HG02798 (cell line): ENCODE results near the gene PITRM1.

ENCODE experiments used
- ATAC-seq: cut with Tn5 transposase; IDR thresholded peaks from one replicate; pipeline ENCODE4 v1.9.1; 2021; ENCODE audit warnings: mild to moderate bottlenecking; ENCODE audit not compliant: unreplicated experiment, poor library complexity

PITRM1 gene

GRCh38 chr10:3142146-3142875 is 30.3 kb downstream of the PITRM1 start:
- no peak for ATAC-seq

DNA sequence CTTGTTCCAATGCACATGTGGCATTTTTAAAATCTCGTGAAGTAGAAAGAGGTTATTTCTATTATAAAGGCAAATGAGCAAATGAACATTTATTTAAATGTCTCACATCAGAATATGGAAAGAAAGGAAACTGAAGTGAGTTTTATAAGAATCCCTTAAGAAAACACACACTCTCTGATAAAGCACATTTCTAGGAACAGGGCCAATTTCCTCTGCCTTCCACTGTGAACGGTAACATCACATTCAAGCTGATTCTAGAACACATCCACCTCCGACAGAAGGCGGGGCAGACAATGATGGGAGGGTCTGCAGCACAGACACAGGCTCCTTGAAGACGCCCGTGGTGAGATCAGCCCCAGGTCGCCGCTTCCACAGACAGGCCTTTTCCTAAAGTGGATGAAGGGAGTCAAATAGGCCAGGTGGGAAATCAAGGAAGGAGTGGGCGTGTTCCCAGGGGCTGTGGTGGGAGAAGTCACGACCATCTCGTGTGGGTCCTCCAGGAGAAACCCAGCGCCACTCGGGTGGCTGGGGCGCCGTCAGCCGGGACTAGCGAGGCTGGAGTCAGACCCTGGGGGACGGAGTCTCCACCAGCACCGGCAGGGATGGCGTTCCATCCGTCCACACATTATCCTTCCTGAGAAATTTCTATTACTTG is 31.1 kb downstream of the PITRM1 start:
- ATAC-seq = no peak

DNA sequence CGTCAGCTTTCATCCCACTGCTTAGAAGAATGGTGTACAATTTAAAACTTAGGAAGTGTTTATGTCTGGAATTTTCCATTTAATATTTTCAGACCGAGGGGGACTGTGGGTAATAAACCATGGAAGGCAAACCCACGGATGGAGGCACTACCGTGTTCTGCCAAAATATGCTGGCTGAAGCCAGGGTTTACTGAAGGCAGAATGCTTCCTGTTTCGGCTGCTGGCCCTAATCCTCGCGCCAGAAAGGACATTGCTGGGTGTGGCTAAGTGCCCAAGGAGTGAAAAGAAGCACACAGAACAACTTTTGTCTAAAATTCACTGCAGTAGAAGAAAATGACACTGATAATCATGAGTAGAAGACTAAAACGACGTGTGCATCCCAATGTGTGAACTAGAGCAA is 32.3 kb downstream of the PITRM1 start:
- no peak for ATAC-seq

DNA sequence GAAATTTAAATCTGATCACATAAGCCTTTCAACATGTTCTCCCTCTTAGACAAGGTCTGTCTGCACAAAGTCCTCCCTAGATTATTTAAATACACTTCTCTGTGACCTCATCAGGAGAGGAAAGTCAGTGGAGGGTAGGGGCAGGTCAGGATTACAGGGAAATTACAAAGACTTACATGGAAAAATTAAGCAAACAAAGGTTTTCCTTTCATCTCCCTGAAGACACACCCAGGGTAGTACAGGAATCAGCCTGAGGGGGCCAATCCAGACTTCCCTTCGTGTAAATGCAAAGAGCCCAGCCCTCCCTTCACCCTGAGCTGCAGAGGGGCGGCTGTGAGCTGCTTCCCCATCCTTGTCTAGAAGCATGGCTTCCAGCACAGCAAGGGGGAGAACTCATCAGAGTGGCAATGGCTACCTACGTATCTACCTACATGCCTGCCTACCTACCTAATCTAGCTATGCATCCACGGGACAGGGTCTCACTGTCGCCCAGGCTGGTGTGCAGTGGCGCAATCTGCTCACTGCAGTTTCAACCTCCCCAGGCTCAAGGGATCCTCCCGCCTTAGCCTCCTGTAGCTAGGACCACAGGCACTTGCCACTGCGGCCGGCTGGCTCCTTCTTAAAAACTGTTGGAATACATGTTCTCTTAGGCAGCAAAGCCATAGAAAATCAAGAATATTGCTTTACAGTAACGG is 33.2 kb downstream of the PITRM1 start:
- ATAC-seq = no peak

DNA sequence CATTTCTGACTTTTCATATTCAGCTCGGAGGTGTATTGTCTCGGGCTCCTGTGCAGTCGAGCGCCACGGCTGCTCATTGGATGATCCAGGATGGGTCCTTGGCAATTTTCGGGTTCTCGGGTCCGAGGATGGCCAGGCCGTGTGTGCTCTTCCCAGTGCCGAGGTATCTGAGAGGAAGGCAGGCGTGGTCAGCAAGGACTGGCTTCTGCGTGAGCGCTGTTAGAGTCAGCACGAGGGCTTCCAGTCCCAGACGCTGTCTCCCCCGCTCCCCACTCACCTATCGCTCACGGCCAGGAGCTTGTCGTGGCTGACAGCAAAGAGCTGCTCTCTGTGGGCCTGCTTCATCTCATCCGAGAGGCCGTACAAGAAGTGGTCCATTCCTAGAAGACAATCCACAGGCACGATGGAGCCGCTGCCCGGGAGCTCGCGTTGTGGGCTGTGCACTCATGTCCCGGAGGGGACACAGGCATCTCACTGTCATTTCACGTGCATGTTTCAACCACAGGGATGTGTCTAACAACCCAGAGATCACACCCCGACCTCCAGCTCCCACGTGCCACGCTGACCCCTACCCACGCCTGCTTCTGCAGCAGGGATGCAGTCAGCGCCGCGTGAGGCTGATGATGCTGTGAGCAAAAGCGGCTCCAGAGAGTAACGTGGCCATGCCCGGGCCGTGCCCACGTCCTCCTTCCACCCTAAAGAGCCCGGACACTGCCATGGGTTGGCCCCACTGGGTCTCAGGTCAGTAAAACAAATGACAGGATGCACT is 34.4 kb downstream of the PITRM1 start:
- no peak for ATAC-seq

DNA sequence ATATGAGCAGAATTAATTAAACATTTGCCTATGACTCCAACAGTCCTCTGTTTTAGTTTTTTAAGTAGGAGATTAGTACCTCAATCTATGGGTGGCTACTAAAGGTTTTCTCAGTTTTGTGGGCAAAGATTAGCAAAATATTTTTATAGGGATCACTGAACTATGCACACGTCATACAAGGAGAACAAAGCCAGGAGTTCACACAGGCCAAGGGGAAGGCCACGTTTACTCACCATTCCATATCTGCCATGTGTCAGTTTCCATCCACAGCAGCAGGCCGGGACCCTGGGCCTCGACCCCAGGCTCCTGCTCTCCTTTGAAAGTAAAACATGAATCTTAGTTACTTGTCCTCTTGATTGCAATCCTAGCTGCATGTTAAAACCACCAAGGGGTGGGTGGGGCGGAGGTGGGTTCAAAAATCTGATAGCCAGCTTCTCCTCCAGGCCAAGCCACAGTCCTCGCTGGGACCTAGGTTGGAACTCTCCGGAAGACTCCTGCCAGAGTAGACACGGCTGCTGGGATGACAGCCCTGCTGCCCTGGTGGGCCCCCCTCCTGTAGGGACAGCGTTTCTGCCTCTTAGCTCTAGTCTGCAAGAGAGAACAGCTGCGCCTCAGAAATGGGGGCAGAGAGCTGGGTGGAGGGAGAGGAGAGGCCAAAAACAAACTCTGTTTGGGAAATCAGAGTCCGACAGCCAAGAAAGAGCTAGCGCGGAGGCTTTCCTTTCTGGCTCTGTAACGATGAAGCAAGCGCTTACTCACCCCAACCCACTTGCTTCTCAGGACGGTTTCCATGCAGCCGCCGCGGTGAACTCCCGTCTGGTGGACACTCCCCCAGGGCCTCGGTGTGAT is 35.6 kb downstream of the PITRM1 start:
- ATAC-seq = no peak

GRCh38 chr10:3136336-3136735 is 36.2 kb downstream of the PITRM1 start:
- ATAC-seq = no peak

DNA sequence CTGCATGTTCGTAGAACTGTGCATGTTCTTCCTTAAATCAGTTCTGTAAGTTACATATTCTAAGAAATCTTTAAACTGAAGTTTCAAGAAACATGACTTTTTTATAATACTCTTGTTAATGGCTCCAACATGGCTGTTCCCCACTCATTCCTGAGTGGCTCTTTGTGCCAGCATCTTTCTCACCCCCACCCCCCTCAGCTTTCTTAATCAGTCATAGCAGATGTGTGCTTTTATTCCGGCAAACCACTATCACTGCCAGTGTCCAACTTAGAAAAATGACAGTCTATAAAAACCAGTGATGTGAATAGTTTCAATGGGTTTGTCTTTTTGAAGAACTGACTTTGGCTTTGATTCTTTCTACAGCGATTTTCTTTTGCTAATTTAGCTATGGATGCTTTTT is 37.6 kb downstream of the PITRM1 start:
- no peak for ATAC-seq

DNA sequence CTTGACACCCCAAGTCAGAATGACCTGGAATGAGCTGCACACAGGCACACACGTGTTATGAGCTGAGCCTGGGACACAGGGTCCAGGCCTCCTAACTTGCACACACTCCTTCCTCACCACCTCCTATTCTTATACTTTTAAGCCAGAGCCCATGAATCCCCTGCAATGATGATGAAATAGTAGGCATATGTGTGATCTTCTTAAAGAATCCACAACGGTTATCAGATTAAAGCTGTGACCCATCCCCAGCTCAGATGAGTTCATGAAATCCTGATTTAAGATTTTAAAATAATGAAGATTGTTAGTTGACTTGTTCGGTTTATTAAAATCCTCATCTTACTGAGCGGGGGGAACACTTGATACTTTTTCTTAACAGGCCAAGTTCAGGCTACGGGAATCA is 38.6 kb downstream of the PITRM1 start:
- ATAC-seq = no peak

GRCh38 chr10:3132036-3133025 is 40.3 kb downstream of the PITRM1 start:
- ATAC-seq = no peak

DNA sequence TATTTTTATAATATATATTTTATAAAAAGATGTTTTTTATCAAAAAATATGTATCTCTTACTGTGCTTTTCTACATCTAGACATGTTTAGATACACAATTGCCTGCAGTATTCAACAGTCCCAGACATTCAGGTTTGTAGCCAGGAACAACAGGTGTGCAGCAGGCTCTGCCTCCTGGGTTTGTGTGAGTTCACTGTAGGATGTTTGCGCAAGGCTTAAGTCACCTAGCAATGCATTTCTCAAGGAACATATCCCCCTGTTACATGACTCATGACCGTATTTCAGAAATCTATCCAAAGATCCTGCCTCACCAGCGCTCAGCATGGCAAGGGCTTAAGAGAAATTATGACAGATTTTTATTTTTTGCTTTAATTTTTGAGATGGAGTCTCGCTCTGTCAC is 41.5 kb downstream of the PITRM1 start:
- no peak for ATAC-seq

- ATAC-seq = no peak
Observed at GRCh38 chr10:3129581-3130340, 42.8 kb downstream of the PITRM1 start.

- no peak for ATAC-seq
Observed at GRCh38 chr10:3128379-3129130, 44.0 kb downstream of the PITRM1 start.

DNA sequence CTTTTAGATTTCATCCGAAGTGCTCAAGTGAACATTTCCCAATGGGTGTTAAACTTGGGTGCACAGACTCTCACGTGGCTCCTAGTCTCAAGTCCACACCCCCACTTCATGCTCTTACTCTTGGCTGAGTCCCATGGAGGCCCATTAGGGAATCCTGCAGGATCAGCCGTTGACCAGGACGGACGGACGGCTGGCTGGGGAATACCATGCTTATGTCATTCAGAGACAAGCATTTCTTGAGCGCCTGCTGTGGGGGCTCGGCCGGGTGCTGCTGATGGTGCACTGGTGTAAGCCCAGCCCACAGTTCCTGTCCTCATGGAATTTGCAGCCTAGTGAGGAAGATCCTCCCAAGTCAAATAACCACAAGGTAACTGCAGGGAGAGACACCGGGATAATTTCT is 44.7 kb downstream of the PITRM1 start:
- no peak for ATAC-seq

- ATAC-seq = no peak
Observed at GRCh38 chr10:3126741-3127346, 45.7 kb downstream of the PITRM1 start.

GRCh38 chr10:3126249-3126648 is 46.3 kb downstream of the PITRM1 start:
- ATAC-seq = no peak
